DMS153 treated with DMSO at 0.1 percent for 48 hours (cell line): ENCODE results near the gene MCF2L.

Source experiments
- DNase-seq: peaks from one replicate; lab custom pipeline; 2025; ENCODE audit not compliant: unreplicated experiment; lab: John Stamatoyannopoulos, UW

The MCF2L gene

GRCh38 chr13:113014752-113015745 lies 46.0 kb downstream of the MCF2L start:
- DNase-seq: no peak

- no peak for DNase-seq
Observed at GRCh38 chr13:113015826-113016525, 47.0 kb downstream of the MCF2L start.

GRCh38 chr13:113016526-113017295 lies 47.7 kb downstream of the MCF2L start:
- no peak for DNase-seq

GRCh38 chr13:113017506-113018215 lies 48.6 kb downstream of the MCF2L start:
- DNase-seq: no peak

- DNase-seq: no peak
Observed at GRCh38 chr13:113018676-113019465, 49.9 kb downstream of the MCF2L start.

GRCh38 chr13:113020323-113021080 lies 51.5 kb downstream of the MCF2L start:
- no peak for DNase-seq

- DNase-seq: no peak
Observed at GRCh38 chr13:113021391-113021790, 52.4 kb downstream of the MCF2L start.

GRCh38 chr13:113021811-113022210 lies 52.8 kb downstream of the MCF2L start:
- DNase-seq: no peak

- DNase-seq: no peak
Observed at GRCh38 chr13:113022391-113022744, 53.4 kb downstream of the MCF2L start.

GRCh38 chr13:113022745-113023574 lies 53.9 kb downstream of the MCF2L start:
- no peak for DNase-seq

GRCh38 chr13:113023694-113024430 lies 54.8 kb downstream of the MCF2L start:
- no peak for DNase-seq

- no peak for DNase-seq
Observed at GRCh38 chr13:113024466-113024865, 55.5 kb downstream of the MCF2L start.

- DNase-seq: no peak
Observed at GRCh38 chr13:113026391-113026910, 57.4 kb downstream of the MCF2L start.

GRCh38 chr13:113027095-113027494 lies 58.1 kb downstream of the MCF2L start:
- DNase-seq: no peak

- no peak for DNase-seq
Observed at GRCh38 chr13:113027566-113027965, 58.6 kb downstream of the MCF2L start.

GRCh38 chr13:113028336-113029060 lies 59.5 kb downstream of the MCF2L start:
- no peak for DNase-seq

- no peak for DNase-seq
Observed at GRCh38 chr13:113029061-113029445, 60.0 kb downstream of the MCF2L start.
